Activated CD4-positive, alpha-beta memory T cell treated with anti-CD3 and anti-CD28 coated beads for 36 hours (primary cell): ENCODE results near the gene DIO1. TPM values are rescaled to one million over a fixed set of nuclear protein-coding genes. Genes with fewer than 3 reads are reported as not detected.

ENCODE experiments used
- CTCF ChIA-PET: fragments of 350-600 bp; sonication (Branson Sonifier 250); formaldehyde crosslinking; loops from one replicate; lab custom pipeline; 2021; ENCODE audit warnings: antibody characterized with exemption, inconsistent platforms; lab: Charles Lee
- POLR2A ChIA-PET: fragments of 350-600 bp; sonication (Branson Sonifier 250); formaldehyde crosslinking; loops from one replicate; lab custom pipeline; 2021; ENCODE audit warnings: antibody characterized with exemption; lab: Charles Lee
- DNase-seq: peaks from one replicate; pipeline ENCODE4 v3.0.0-alpha.2; 2020
- H3K27ac Mint-ChIP-seq: one replicate; pipeline ENCODE4 v1.8.0; 2021; ENCODE audit warnings: mixed read lengths
- H3K27me3 Mint-ChIP-seq: one replicate; pipeline ENCODE4 v1.8.0; 2021; ENCODE audit warnings: mixed read lengths
- H3K36me3 Mint-ChIP-seq: one replicate; pipeline ENCODE4 v1.8.0; 2021; ENCODE audit warnings: mixed read lengths
- H3K4me1 Mint-ChIP-seq: one replicate; pipeline ENCODE4 v1.8.0; 2021; ENCODE audit warnings: low read depth, mixed read lengths
- H3K4me3 Mint-ChIP-seq: one replicate; pipeline ENCODE4 v1.8.0; 2021; ENCODE audit warnings: mild to moderate bottlenecking, mixed read lengths
- H3K9me3 Mint-ChIP-seq: one replicate; pipeline ENCODE4 v1.8.0; 2021; ENCODE audit warnings: mixed read lengths
- intact Hi-C: fragments of 100-400 bp; cut with micrococcal nuclease; formaldehyde crosslinking; loops from one replicate; pipeline ENCODE4 v1.15.1; 2023
- total RNA-seq, 2 experiments: library from RNA; stranded (reverse); gene quantifications; one replicate each; pipeline ENCODE4 v1.2.3, GENCODE V29; 2021

Gene DIO1
- total RNA-seq, 2 experiments from 2014 or later: not detected

DNA sequence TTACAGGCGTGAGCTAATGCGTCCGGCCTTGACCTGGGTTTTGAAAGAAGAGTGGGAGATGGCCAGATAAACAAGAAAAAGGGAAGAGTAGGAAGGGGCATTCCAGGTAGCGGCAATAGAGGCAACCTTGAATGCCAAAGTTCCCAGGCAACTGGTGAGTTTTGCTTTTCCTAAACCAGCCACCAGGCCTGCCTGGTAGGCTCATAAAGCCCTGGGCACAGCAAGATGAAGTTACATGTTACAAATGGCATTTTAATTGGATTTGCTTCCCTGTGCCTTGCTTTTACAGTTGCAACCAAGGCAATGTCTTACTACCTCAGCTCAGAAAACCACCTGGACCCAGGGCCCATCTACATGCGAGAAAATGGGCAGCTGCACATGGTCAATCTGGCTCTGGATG is 57.7 kb downstream of the DIO1 start:
- no peak for DNase-seq
- H3K27ac Mint-ChIP-seq: no peak overlapping the region
- peaks cover 23% of the 10 kb centered on the region for H3K4me1 Mint-ChIP-seq
- ChIA-PET POLR2A (no interaction called here), CTCF (interaction anchor here (5.9 to 9.2 kb wide), 2 partner anchors 74 to 91 kb away, joined by 76 to 91 read pairs; no protein-coding TSS in a partner anchor)
- peaks cover 20% of the 10 kb centered on the region for H3K36me3 Mint-ChIP-seq
- no peaks in the 10 kb centered on the region for H3K9me3 Mint-ChIP-seq
- intact Hi-C loops: no loop called here
- no peaks in the 10 kb centered on the region for H3K27me3 Mint-ChIP-seq
- no peak overlapping the region for H3K4me3 Mint-ChIP-seq

DNA sequence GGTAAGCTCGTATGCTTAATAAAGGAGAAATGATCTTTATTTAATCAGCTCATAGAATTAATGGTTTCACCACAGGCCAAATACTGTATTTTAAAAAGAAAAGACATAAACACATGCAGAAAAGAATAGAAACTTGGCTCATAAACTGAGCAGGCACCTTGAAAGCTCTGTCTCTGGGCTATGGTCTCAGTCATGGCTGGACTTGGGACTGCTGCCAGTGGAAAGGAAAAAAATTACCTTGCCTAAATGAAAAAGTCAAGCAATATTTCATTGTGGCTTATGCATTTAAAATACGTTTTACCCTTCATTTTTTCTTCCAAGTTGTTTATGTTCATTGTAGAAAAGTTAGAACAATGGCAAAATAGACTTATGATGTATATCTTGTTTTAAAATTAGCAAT is 60.1 kb downstream of the DIO1 start:
- no peaks in the 10 kb centered on the region for H3K9me3 Mint-ChIP-seq
- intact Hi-C loops: no loop called here

DNA sequence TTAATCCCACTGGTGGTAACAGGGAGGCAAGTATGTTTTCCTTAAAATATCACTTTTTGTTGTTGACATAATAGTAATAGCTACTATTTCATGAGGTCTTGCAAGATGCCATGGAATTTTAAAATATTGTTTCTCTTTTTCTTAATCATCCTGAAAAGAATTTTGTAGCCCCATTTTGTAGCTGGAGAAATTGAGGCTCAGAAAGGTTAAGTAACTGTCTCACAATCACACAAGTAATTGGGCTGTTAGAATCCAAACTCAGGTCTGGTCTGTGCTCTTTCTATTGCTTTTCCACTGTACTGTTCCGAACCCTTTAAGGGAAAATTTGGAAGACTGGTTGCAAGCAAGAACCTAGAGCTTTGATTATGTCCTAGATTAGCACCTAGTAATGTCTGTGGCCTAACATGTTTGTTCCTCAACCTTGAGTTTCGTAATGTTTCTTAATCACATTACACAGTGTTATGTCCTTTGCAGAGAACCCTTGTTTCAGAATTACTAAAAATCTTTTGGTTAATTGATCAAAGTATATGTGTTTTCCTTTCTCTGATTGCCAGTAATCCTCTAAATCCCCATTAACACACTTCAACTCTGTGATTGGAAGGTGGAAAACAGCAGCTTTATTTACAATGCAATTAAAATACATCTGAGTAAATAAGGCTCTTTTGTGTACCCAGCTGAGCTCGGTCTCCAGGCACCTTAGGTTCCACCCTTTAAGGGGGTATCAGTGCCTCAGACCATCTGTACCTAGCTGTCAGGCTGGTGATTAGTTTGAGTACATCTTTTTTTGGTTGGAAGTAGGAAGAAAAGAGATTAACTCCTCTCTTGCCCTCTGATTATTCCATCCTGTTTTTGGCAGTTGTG is 62.6 kb downstream of the DIO1 start:
- Mint-ChIP-seq H3K9me3 (no peaks in the 10 kb centered on the region), H3K4me3 (no peak overlapping the region), H3K36me3 (peaks cover 22% of the 10 kb centered on the region), H3K27me3 (no peaks in the 10 kb centered on the region), H3K4me1 (peaks cover 8% of the 10 kb centered on the region), H3K27ac (no peak overlapping the region)
- intact Hi-C loops: no loop called here
- ChIA-PET CTCF (interaction anchor here (1.2 to 2.0 kb wide), 5 partner anchors 8 to 96 kb away, joined by 3 to 20 read pairs (median 4); no protein-coding TSS in a partner anchor), POLR2A (no interaction called here)
- no peak for DNase-seq

More for the DNA sequence above, 60.1 kb downstream of the DIO1 start:
- POLR2A ChIA-PET: no interaction called here
- no peak for DNase-seq
- H3K4me1 Mint-ChIP-seq: peaks cover 8% of the 10 kb centered on the region
- H3K4me3 Mint-ChIP-seq: no peak overlapping the region
- H3K27ac Mint-ChIP-seq: no peak overlapping the region
- CTCF ChIA-PET: interaction anchor here (0.9 to 1.4 kb wide), 3 partner anchors 9 to 93 kb away, joined by 4 to 11 read pairs (median 4); partner anchors contain the start of gene IFT25
- no peaks in the 10 kb centered on the region for H3K27me3 Mint-ChIP-seq
- H3K36me3 Mint-ChIP-seq: peaks cover 16% of the 10 kb centered on the region

DNA sequence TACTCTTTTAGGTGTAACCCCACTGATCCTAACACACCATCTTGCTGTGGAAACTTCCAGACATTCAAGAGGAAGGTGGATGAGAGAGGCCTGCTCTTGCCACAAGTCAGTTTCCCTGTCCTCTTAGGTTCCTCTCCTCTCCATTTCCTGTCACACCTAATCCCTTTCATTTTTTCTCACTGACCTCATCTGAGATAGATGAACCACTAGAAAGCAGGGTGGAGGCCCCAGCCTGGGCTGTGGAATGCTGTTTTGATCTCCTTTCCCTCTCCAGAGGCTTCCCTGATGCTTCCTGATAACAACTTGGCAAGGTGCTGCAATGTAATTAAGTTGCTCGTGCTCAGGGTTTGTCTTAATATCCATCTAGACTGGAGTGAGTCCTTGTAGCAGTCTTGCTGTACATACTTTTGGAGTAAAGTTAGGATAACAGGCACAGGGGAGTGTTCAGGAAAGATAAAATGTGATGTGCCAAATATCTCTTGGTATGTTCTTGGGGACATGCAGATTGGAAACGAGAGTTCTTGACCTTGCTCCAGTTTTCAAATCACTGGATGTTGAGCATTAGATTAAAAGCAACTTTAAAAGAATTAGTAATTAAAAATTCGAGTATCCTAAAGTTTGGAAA is 63.3 kb downstream of the DIO1 start:
- DNase-seq: no peak
- ChIA-PET POLR2A (no interaction called here), CTCF (interaction anchor here (1.3 to 5.3 kb wide), 6 partner anchors 8 to 98 kb away, joined by 4 to 211 read pairs (median 27); no protein-coding TSS in a partner anchor)
- Mint-ChIP-seq H3K4me1 (peaks cover 8% of the 10 kb centered on the region), H3K36me3 (peaks cover 27% of the 10 kb centered on the region), H3K9me3 (no peaks in the 10 kb centered on the region), H3K27ac (peak overlapping the region; percentile 23), H3K4me3 (no peak overlapping the region), H3K27me3 (no peaks in the 10 kb centered on the region)
- intact Hi-C loops: no loop called here

DNA sequence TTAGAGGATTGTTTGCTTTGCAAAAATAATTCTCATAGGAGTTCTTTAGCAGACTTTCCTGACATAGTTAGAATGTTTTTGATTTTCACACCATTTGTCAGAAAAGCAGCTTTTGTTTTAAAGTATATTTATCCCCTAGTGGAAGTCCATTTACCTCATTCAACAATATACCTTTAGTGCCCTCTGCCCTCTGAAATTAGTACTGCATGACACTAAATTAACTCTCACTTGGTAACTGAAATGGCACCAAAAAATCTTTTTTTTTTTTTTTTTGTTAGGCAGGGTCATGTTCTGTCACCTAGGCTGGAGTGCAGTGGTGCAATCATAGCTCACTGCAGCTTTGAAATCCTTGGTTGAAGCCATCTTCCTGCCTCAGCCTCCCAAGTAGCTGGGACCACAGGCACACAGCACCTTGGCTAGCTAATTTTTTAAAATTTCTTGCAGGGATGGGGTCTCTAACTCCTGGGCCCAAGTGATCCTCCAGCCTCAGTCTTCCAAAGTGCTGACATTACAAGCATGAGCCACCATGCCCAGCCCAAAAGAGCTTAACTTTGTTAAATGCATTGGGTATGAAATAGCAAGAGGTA is 65.8 kb downstream of the DIO1 start:
- CTCF ChIA-PET: interaction anchor here (0.6 to 5.3 kb wide), 42 partner anchors 11 to 1290 kb away, joined by 3 to 211 read pairs (median 4); partner anchors contain the start of genes IFT25, LRRC42, NDC1 and TMEM59
- peaks cover 8% of the 10 kb centered on the region for H3K4me1 Mint-ChIP-seq
- DNase-seq: no peak

More for the DNA sequence above, 65.8 kb downstream of the DIO1 start:
- Mint-ChIP-seq H3K27ac (no peak overlapping the region), H3K4me3 (no peak overlapping the region), H3K36me3 (peaks cover 22% of the 10 kb centered on the region), H3K27me3 (no peaks in the 10 kb centered on the region), H3K9me3 (no peaks in the 10 kb centered on the region)
- intact Hi-C loops: loop anchor here (1.0 kb wide), 2 partner anchors 81 to 98 kb away; no protein-coding TSS in a partner anchor
- POLR2A ChIA-PET: interaction anchor here (2.0 kb wide), 1 partner anchor 98 kb away, joined by 6 read pairs; no protein-coding TSS in a partner anchor

Other genes with a start within 250 kb of the DIO1 start
- gene GLIS1, start 155.0 kb upstream of the DIO1 start, total RNA-seq: not detected
- gene NDC1, start 55.9 kb upstream of the DIO1 start, total RNA-seq: 10 to 100 TPM; 29.6 to 32.0 TPM
- 10 to 100 TPM; 17.3 to 19.1 TPM for gene YIPF1, start 4.4 kb upstream of the DIO1 start, total RNA-seq
- gene IFT25, start 51.5 kb downstream of the DIO1 start, total RNA-seq: 10 to 100 TPM; 52.5 to 60.3 TPM
- 10 to 100 TPM; 26.9 to 28.4 TPM for gene LRRC42, start 52.2 kb downstream of the DIO1 start, total RNA-seq
- gene LDLRAD1, start 124.0 kb downstream of the DIO1 start, total RNA-seq: not detected
- 100 to 1,000 TPM; 142 to 149 TPM for gene TMEM59, start 159.0 kb downstream of the DIO1 start, total RNA-seq
- 10 to 100 TPM; 12.8 to 13.6 TPM for gene TCEANC2, start 159.4 kb downstream of the DIO1 start, total RNA-seq